CD14-positive monocyte (primary cell): Measurements from ENCODE around the gene TTLL6. TPM values are rescaled to one million over a fixed set of nuclear protein-coding genes. Genes with fewer than 3 reads are reported as not detected.

Experiments used
- DNase-seq, 3 donors: peaks; one replicate each; pipeline ENCODE4 v3.0.0-alpha.2; 2011 to 2022
- H2AFZ ChIP-seq: 2 replicates; pipeline ENCODE4 v1.6.0; 2012; ENCODE audit warnings: mild to moderate bottlenecking, low read depth, low read length, inconsistent platforms; ENCODE audit not compliant: insufficient read depth, poor library complexity, severe bottlenecking
- H3K27ac ChIP-seq, 2 donors: 1 replicate in 1 of 2; 2 replicates in 1 of 2; pipeline ENCODE4 v1.5.1; 2012 to 2013; ENCODE audit warnings: low read length in 2 of 2, control low read depth in 1 of 2, inconsistent platforms in 1 of 2, low read depth in 1 of 2, mild to moderate bottlenecking in 1 of 2
- H3K27me3 ChIP-seq, 2 donors: one replicate each; pipeline versions ENCODE4 v1.6.0 to v1.6.1; 2011 to 2013; ENCODE audit warnings: low read length in 2 of 2; ENCODE audit not compliant: control insufficient read depth in 2 of 2, insufficient read depth in 2 of 2
- H3K36me3 ChIP-seq, 2 donors: replicated peaks in 1 of 2; 1 replicate in 1 of 2; 2 replicates in 1 of 2; pipeline versions ENCODE4 v1.5.1 to v1.6.1; 2012 to 2013; ENCODE audit warnings: low read length in 2 of 2, control low read depth in 1 of 2, inconsistent platforms in 1 of 2, mild to moderate bottlenecking in 1 of 2; ENCODE audit not compliant: insufficient read depth in 2 of 2, control insufficient read depth in 1 of 2
- H3K4me1 ChIP-seq, 2 donors: 1 replicate in 1 of 2; 2 replicates in 1 of 2; pipeline versions ENCODE4 v1.5.1 to v1.6.1; 2012 to 2013; ENCODE audit warnings: low read length in 2 of 2, control low read depth in 1 of 2, inconsistent platforms in 1 of 2, mild to moderate bottlenecking in 1 of 2, moderate library complexity in 1 of 2; ENCODE audit not compliant: insufficient read depth in 2 of 2, control insufficient read depth in 1 of 2
- H3K4me2 ChIP-seq: replicated peaks from 2 replicates; pipeline ENCODE3; 2012; ENCODE audit warnings: low read length, moderate library complexity, mild to moderate bottlenecking; ENCODE audit not compliant: poor library complexity, severe bottlenecking; ENCODE audit errors: extremely low read depth
- H3K4me3 ChIP-seq, 3 experiments: fragments of 200-600 bp in 1 of 3; sonication (generic) in 1 of 3; replicated peaks in 1 of 3; 1 replicate in 2 of 3; 2 replicates in 1 of 3; pipeline ENCODE4 v1.5.1; 2011 to 2013; ENCODE audit warnings: low read length in 3 of 3, mild to moderate bottlenecking in 3 of 3, control low read depth in 2 of 3, low read depth in 2 of 3, inconsistent platforms in 1 of 3, moderate library complexity in 1 of 3
- H3K79me2 ChIP-seq: 2 replicates; pipeline ENCODE4 v1.6.0; 2012; ENCODE audit warnings: mild to moderate bottlenecking, control low read depth, inconsistent platforms, low read length, moderate library complexity; ENCODE audit not compliant: insufficient read depth
- H3K9ac ChIP-seq: 2 replicates; pipeline ENCODE4 v1.6.0; 2017; ENCODE audit warnings: low read length, mild to moderate bottlenecking; ENCODE audit not compliant: insufficient read depth, poor library complexity, severe bottlenecking
- H3K9me3 ChIP-seq, 2 donors: replicated peaks in 1 of 2; 1 replicate in 1 of 2; 2 replicates in 1 of 2; pipeline versions ENCODE4 v1.5.1 to v1.6.1; 2012 to 2013; ENCODE audit warnings: low read length in 2 of 2, control low read depth in 1 of 2; ENCODE audit not compliant: control insufficient read depth in 1 of 2, insufficient read depth in 1 of 2
- H4K20me1 ChIP-seq: 2 replicates; pipeline ENCODE4 v1.6.0; 2012; ENCODE audit warnings: mild to moderate bottlenecking, low read length, control low read depth, moderate library complexity; ENCODE audit not compliant: insufficient read depth
- H3K27ac Mint-ChIP-seq, 7 donors: one replicate each; pipeline ENCODE4 v1.8.0; 2020; ENCODE audit warnings: mild to moderate bottlenecking in 7 of 7, mixed read lengths in 7 of 7, moderate library complexity in 6 of 7, inconsistent platforms in 2 of 7
- H3K27me3 Mint-ChIP-seq, 3 donors: one replicate each; pipeline ENCODE4 v1.8.0; 2021 to 2022; ENCODE audit warnings: low read depth in 3 of 3, mild to moderate bottlenecking in 3 of 3, mixed read lengths in 3 of 3, moderate library complexity in 3 of 3, inconsistent platforms in 1 of 3
- H3K36me3 Mint-ChIP-seq, 2 donors: one replicate each; pipeline ENCODE4 v1.8.0; 2020; ENCODE audit warnings: mixed read lengths in 2 of 2, inconsistent platforms in 1 of 2, mild to moderate bottlenecking in 1 of 2
- H3K4me1 Mint-ChIP-seq: one replicate; pipeline ENCODE4 v1.8.0; 2020; ENCODE audit warnings: mild to moderate bottlenecking, mixed read lengths
- H3K4me3 Mint-ChIP-seq, 2 donors: one replicate each; pipeline ENCODE4 v1.8.0; 2020; ENCODE audit warnings: mild to moderate bottlenecking in 2 of 2, mixed read lengths in 2 of 2, moderate library complexity in 1 of 2
- H3K9me3 Mint-ChIP-seq, 7 donors: one replicate each; pipeline ENCODE4 v1.8.0; 2020 to 2022; ENCODE audit warnings: mixed read lengths in 7 of 7, mild to moderate bottlenecking in 6 of 7, moderate library complexity in 6 of 7, inconsistent platforms in 2 of 7
- WGBS: methylation state at CpG from one replicate; pipeline ENCODE4 v1.1.5; 2013; ENCODE audit warnings: missing lambda C conversion rate; ENCODE audit not compliant: insufficient coverage; 5-methylcytosine and 5-hydroxymethylcytosine counted together
- intact Hi-C, 2 donors: fragments of 100-400 bp; cut with micrococcal nuclease; formaldehyde crosslinking; loops; one replicate each; pipeline versions ENCODE4 v1.15.0 to v1.15.1; 2023
- polyA plus RNA-seq, 3 donors: library from polyadenylated mRNA; depleted of rRNA in 1 of 3; unstranded in 2 of 3; stranded (reverse) in 1 of 3; fragments of 300-500 nt in 2 of 3; fragments of >200 nt in 1 of 3; fragmentation: Illumina TruSeq in 2 of 3; gene quantifications; 1 replicate in 2 of 3; 2 replicates in 1 of 3; pipeline ENCODE4 v1.2.3, GENCODE V29; 2012 to 2021
- TF ChIP-seq, protein P1 (sequence below): fragments of 200-600 bp; IDR thresholded peaks from one replicate; pipeline ENCODE4 v1.8.0; 2022; ENCODE audit warnings: antibody characterized with exemption, mild to moderate bottlenecking

Gene TTLL6
- polyA plus RNA-seq, 3 donors, result not detected

DNA sequence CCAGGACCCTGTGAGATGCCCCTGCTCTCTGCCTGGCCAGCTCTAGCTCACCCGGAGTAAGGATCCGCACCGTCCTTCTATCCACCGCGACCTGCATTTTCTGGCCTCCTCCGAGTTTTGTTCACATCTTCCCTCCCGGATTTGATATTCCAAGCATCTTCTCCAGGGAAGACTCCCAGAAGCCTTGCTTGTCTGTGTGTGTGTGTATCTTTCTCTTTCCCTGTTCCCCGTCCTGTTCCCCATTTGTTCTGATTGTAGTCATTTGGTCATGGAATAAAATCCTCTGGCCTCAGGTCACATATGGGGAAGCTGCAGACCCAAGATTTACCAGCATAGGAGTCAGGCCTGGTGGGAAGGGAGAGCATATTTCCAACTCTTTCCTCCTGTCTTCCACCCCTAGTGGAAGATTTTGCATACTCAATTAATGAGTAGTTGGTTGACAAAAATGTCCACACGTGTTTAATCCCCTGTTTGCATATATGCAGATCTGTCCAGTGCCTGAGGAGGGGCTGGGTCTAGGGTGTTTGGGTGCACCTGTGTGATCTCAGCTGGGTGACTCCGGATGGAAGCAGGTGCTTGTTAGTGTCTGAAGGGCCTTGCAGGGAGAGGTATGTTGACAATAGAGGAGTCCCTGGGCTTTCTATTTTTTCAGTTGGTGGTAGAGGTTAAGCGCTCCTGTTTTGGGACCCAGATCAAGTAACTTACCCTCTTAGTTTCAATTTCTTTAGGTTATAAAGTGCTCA is 96.6 kb downstream of the TTLL6 start:
- H3K4me1 Mint-ChIP-seq, result peaks cover 35% of the 10 kb centered on the region
- Histone ChIP-seq H3K79me2 (no peaks in the 10 kb centered on the region), H3K9ac (no peak overlapping the region), H3K9me3 (peaks cover 6 to 46% of the 10 kb centered on the region in 2 donors), H3K4me1 (peaks cover 21 to 25% of the 10 kb centered on the region in 2 donors), H3K4me3 (no peak overlapping the region), H3K4me2 (no peak overlapping the region), H3K27ac (no peak overlapping the region), H3K27me3 (peaks cover 96 to 100% of the 10 kb centered on the region in 2 donors), H4K20me1 (no peaks in the 10 kb centered on the region), H2AFZ (no peak overlapping the region), H3K36me3 (no peaks in the 10 kb centered on the region)
- WGBS, result 17% methylated on average over 2 of the region's 11 CpGs
- H3K4me3 Mint-ChIP-seq, result peak overlapping the region in 1 of 2 donors; percentile 82
- H3K9me3 Mint-ChIP-seq, result peaks cover 0 to 38% (median 21%) of the 10 kb centered on the region in 7 donors
- DNase-seq, result no peak
- TF ChIP-seq, protein P1, sequence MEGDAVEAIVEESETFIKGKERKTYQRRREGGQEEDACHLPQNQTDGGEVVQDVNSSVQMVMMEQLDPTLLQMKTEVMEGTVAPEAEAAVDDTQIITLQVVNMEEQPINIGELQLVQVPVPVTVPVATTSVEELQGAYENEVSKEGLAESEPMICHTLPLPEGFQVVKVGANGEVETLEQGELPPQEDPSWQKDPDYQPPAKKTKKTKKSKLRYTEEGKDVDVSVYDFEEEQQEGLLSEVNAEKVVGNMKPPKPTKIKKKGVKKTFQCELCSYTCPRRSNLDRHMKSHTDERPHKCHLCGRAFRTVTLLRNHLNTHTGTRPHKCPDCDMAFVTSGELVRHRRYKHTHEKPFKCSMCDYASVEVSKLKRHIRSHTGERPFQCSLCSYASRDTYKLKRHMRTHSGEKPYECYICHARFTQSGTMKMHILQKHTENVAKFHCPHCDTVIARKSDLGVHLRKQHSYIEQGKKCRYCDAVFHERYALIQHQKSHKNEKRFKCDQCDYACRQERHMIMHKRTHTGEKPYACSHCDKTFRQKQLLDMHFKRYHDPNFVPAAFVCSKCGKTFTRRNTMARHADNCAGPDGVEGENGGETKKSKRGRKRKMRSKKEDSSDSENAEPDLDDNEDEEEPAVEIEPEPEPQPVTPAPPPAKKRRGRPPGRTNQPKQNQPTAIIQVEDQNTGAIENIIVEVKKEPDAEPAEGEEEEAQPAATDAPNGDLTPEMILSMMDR, result no peak
- peaks cover 94 to 99% (median 98%) of the 10 kb centered on the region in 3 donors for H3K27me3 Mint-ChIP-seq
- no peak overlapping the region for H3K27ac Mint-ChIP-seq
- intact Hi-C loops, result no loop called here
- H3K36me3 Mint-ChIP-seq, result peaks cover 0 to 16% of the 10 kb centered on the region in 2 donors

DNA sequence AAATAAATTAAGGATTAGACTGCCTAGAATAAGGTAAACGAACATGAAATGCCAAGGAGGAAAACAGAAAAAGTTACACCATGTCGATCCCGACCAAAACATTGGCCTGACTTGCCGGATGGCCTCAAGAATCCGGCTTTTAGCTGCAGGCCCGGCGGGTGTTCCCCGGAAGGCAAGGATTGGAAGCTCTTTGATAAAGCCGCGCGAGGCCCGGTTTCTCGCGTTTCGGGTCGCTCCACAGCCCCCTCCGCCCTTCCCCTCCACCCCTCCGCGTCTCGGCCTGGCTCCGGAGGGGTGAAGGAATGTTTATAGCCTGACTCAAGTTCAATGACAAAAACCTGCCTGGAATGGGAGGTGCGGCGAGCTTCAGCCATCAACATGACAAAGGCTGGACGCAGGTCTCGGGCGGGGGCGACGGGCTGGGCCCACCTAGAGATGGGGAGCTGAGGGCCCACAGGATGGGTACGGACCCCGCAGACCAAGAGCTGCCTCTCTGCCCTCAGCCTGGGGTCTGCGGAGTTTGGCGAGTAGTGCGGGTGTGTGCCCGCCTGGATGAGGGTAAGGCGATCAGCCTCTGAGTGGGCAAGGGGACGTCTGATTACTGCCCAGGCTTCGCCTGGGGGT is 97.3 kb downstream of the TTLL6 start:
- no peak overlapping the region for H2AFZ ChIP-seq
- H3K27ac Mint-ChIP-seq, result no peak overlapping the region
- no peak overlapping the region for H3K9ac ChIP-seq

More for the DNA sequence above, 97.3 kb downstream of the TTLL6 start:
- Mint-ChIP-seq H3K9me3 (peaks cover 0 to 34% (median 21%) of the 10 kb centered on the region in 7 donors), H3K4me1 (peaks cover 30% of the 10 kb centered on the region), H3K27me3 (peaks cover 90 to 98% (median 96%) of the 10 kb centered on the region in 3 donors), H3K36me3 (peaks cover 0 to 14% of the 10 kb centered on the region in 2 donors), H3K4me3 (peak overlapping the region in 1 of 2 donors; percentile 82)
- no peaks in the 10 kb centered on the region for H3K79me2 ChIP-seq
- H3K4me3 ChIP-seq, result no peak overlapping the region
- no peaks in the 10 kb centered on the region for H4K20me1 ChIP-seq
- intact Hi-C loops, result no loop called here
- TF ChIP-seq, protein P1, result no peak
- H3K4me2 ChIP-seq, result no peak overlapping the region
- H3K9me3 ChIP-seq, result peaks cover 6 to 39% of the 10 kb centered on the region in 2 donors
- H3K36me3 ChIP-seq, result no peaks in the 10 kb centered on the region
- 12% methylated on average over 24 of the region's 37 CpGs for WGBS
- peaks cover 91 to 100% of the 10 kb centered on the region in 2 donors for H3K27me3 ChIP-seq
- DNase-seq, result no peak
- H3K4me1 ChIP-seq, result peaks cover 21 to 25% of the 10 kb centered on the region in 2 donors
- H3K27ac ChIP-seq, result no peak overlapping the region
